Jurkat, Clone E6-1 (cell line): ENCODE measurements around the gene SAMD4A.
A peak's percentile ranks its signal among the peaks of the same experiment; 100 is the strongest.

ENCODE experiments used
- DNase-seq: peaks from one replicate; pipeline ENCODE4 v3.0.0-alpha.2; 2011; ENCODE audit warnings: low read depth, low spot score
- H3K4me3 ChIP-seq: 2 replicates; pipeline ENCODE4 v1.5.1; 2011; ENCODE audit warnings: mild to moderate bottlenecking, low read length, control low read depth, moderate library complexity

The SAMD4A gene

DNA sequence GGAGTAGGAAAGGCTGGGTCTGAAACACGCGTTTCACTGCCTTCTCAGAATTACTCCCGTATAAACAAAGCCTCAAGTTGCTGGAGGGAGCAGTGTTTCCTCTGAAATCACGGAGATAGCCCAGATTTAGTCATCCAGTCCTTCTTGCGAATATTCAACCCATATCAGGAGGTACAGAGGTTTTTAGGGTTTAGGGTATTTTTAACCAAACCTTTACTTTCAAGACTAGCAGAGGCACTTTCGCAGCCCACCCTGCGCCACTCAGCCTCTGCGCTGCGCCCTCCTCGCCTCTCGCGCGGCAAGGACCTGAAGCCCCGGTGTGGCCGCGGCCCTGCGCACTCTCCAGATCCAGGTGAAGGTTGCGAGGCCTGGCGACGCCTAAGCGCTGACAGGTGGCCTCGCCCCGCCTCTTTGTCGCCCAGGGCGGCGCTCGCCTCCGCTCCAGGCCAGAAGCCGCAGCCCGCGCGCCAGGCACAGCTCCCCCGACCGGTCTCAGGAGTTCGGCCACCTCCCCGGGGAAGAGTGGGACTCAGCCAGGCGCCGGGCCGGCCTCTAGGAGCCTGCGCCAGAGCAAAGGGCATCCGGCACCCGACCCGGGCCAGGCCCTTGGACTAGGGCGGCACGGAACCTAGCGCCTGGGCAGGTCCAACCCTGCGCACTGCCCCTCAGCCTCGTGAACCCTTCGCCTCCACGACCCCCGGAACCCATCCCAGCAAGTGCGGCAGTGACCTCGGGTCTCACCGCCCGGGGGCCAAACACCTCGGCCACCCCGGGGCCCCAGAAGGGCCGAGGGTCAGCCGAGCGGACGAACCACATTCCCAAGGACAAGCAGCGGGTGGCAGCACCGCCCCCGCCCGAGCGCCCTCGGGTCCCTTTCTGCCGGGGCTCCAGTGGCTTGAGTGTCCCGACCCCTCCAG lies 1.8 kb upstream of the SAMD4A start:
- DNase-seq: no peak
- no peak overlapping the region for H3K4me3 ChIP-seq

DNA sequence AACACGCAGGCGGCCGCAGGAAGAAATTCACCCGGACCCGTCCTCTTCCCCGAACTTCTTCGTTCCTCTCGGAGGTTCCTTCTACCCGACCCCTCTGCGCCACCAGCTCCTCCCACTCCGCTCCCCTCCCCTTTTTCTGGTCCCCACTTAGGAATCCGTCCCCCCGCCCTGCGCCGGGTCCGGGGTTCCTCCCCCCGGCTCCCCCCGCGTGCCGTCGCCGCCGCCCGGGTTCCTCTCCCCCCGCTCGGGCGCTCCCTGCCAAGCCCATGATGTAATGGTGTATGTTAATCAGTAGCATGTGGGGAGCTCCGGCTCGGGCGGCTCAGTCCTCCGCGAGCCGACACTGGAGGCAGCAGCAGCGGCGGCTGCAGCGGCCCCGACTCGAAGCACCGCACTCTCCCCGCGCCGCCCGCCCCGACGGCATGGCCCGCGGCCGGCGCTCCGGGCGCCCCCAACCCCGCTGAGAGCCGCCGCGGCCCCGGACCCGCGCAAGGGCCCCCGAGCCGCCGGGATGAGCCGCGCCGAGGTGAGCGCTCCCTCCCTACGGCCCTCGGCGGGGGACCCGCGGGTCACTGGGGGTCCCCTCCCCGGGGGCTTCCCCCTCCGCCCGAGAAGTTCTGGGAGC lies 1.0 kb upstream of the SAMD4A start:
- peak overlapping the region; percentile 11; the same call in 1 of the 2 replicates for H3K4me3 ChIP-seq
- no peak for DNase-seq

GRCh38 chr14:54567224-54567638 lies 303 bp downstream of the SAMD4A start:
- peak overlapping the region; percentile 53 for H3K4me3 ChIP-seq
- no peak for DNase-seq

DNA sequence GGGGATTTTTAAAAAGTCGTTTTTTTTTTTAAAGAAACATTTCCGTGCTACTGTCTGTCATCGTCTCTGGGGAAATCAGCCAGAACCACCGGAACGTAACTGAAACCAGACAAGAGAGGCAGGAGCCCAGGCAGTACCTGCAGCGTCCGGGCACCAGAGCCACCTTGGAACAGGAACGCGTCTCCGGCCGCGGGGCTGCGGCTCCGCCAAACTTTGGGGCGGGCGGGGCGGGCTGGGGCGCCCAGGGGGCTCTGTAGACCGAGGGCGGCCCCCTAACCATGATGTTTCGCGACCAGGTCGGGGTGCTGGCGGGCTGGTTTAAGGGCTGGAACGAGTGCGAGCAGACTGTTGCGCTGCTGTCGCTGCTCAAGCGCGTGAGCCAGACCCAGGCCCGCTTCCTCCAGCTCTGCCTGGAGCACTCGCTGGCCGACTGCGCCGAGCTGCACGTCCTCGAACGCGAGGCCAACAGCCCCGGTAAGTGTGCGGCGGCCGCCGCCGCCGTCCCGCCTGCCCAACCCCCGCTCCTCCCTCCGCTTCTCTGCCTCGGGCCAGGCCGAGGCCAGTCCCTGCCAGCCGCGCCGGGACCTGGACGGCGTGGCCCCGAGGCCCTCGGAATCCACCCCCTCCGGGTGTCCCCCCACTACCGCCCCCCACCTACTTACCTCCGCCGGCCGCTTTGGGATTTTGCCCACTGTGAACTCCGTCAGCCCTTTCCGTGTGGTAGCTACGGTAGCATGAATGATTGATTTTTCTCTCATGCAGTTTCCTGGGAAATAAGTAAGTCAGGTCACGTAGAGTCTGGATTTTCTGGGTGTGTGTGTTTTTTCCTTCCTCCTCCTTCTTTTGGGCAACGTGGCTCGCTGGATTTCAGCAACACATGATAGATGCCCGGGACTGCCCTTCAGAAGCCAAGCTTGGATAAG lies 972 bp downstream of the SAMD4A start:
- H3K4me3 ChIP-seq: peak overlapping the region; percentile 53
- no peak for DNase-seq

GRCh38 chr14:54568821-54569595 lies 2.1 kb downstream of the SAMD4A start:
- no peak overlapping the region for H3K4me3 ChIP-seq
- DNase-seq: no peak

DNA sequence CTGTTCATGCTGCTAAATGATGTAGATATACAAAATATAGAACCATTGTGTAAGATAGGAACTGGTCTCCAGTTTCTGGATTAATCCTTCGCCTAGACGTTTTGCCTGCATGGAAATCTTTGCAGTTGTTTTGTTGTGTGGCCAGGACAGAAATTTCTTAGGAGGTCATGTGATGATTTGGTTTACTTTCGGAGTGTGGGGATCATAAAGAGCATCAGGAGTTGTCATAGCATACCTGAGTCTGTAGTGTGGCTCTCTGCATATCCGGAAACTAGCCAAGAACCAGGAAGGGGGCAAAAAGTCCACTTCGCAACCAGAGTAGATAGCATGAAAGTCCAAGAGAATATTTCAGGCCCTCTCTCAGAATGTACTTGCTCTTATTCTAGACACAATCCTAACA lies 3.1 kb downstream of the SAMD4A start:
- no peak for DNase-seq
- no peak overlapping the region for H3K4me3 ChIP-seq

- H3K4me3 ChIP-seq: no peak overlapping the region
- no peak for DNase-seq
Measured at GRCh38 chr14:54570631-54571415, 3.9 kb downstream of the SAMD4A start.

DNA sequence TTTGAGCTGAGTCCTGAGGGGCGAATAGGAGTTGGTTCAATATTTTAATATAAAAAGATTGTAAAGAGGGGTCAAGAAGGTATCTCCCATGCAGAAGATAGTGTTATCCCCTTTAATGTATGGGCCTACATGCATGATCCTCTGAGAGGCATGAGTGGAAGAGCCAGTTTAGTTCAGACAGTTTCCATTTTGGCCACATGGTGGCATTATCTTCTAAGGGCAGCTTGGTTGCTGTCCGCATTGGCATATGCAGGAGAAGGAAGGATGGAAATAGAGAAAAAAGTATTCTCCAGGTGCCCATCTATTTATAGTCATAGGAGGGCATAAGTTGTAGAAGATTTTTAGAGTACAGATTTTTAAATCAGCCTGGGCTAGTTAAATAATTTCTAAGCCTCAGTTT lies 5.4 kb downstream of the SAMD4A start:
- H3K4me3 ChIP-seq: no peak overlapping the region
- no peak for DNase-seq

DNA sequence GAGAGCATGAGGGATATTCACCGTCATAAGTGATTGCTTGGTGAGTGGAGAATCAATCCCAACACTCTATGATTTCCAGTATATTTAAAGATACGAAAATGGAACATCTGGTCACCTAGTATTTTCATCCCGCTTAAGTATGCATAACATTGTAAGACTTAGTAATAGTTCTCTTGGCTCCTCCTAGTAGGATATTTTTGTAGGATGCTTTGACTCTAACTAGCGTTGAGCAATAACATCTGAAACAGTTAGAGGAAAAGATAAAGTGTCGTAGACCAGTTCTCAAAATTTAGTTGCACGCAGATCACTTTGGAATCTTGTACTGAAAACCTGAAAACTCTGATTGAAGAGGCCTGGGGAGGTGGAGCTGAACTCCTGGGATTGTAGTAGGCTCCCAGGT lies 7.6 kb downstream of the SAMD4A start:
- H3K4me3 ChIP-seq: no peak overlapping the region
- no peak for DNase-seq

- no peak for DNase-seq
- H3K4me3 ChIP-seq: no peak overlapping the region
Measured at GRCh38 chr14:54577494-54577893, 10.6 kb downstream of the SAMD4A start.

DNA sequence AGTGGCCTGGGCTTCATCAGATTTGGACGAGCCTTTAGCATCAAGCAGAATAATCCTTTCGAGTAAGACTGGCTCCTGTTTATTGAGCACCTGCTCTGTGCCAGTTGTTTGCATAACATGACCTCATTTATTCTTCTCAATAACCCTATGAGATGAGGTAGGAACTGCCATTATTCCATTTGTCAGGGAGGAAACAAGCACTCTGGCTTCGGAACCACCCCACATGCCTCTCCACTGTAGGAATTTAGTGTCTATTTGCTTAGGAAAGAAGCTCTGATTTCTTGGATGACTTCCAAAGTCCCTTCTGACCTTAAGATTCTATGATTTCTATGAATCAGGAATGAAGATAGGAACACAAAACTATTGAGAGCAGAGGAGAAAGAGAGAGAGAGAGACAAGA lies 11.0 kb downstream of the SAMD4A start:
- DNase-seq: no peak
- no peak overlapping the region for H3K4me3 ChIP-seq

- H3K4me3 ChIP-seq: no peak overlapping the region
- DNase-seq: no peak
Measured at GRCh38 chr14:54579621-54580020, 12.7 kb downstream of the SAMD4A start.

GRCh38 chr14:54580933-54581332 lies 14.0 kb downstream of the SAMD4A start:
- H3K4me3 ChIP-seq: no peak overlapping the region
- no peak for DNase-seq

GRCh38 chr14:54582334-54582733 lies 15.4 kb downstream of the SAMD4A start:
- no peak overlapping the region for H3K4me3 ChIP-seq

DNA sequence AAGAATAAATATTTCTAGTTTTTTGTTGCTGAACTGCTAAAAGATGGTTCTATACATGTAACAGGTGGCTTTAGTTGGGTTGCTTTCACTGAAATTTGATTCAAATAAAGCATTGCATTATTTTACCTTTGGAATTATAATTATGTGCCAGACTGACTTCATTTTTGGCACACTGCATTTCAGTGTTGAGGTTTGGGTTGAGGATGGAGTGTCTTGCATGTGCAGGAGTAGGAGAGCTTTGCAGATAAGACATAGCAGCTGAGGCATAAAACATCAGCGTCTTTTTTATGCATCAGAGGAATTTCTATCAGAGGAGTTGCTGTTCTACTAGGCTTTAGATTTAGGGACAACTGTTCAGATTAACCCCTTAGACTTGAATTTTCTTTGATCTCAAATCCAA lies 17.2 kb downstream of the SAMD4A start:
- no peak for DNase-seq
- no peak overlapping the region for H3K4me3 ChIP-seq

More at GRCh38 chr14:54582334-54582733, 15.4 kb downstream of the SAMD4A start:
- no peak for DNase-seq

- H3K4me3 ChIP-seq: no peak overlapping the region
- DNase-seq: no peak
Measured at GRCh38 chr14:54585214-54585613, 18.3 kb downstream of the SAMD4A start.

- no peak for DNase-seq
- H3K4me3 ChIP-seq: no peak overlapping the region
Measured at GRCh38 chr14:54589076-54589475, 22.1 kb downstream of the SAMD4A start.

GRCh38 chr14:54589843-54590242 lies 22.9 kb downstream of the SAMD4A start:
- no peak overlapping the region for H3K4me3 ChIP-seq
- DNase-seq: no peak
